LNCAP (cell line): Measurements from ENCODE around the gene REPS2.

Source experiments
- CTCF ChIP-seq: fragments of 450-650 bp; IDR thresholded peaks from 2 replicates; pipeline ENCODE4 v1.5.1; 2017; ENCODE audit warnings: mild to moderate bottlenecking

Gene REPS2

GRCh38 chrX:16992951-16993350, 46.5 kb downstream of the REPS2 start:
- no peak for TF ChIP-seq CTCF

- no peak for TF ChIP-seq CTCF
These were observed 47.4 kb downstream of the REPS2 start for GRCh38 chrX:16993791-16994318.

GRCh38 chrX:16994736-16995135, 48.3 kb downstream of the REPS2 start:
- TF ChIP-seq CTCF: no peak

- TF ChIP-seq CTCF: no peak
These were observed 50.9 kb downstream of the REPS2 start for GRCh38 chrX:16997313-16997712.

- no peak for TF ChIP-seq CTCF
These were observed 52.8 kb downstream of the REPS2 start for GRCh38 chrX:16999275-16999674.

GRCh38 chrX:17000751-17001150, 54.3 kb downstream of the REPS2 start:
- no peak for TF ChIP-seq CTCF

GRCh38 chrX:17005712-17006368, 59.4 kb downstream of the REPS2 start:
- no peak for TF ChIP-seq CTCF
